ENCODE measurements around the gene DLAT. TPM values are rescaled to one million over a fixed set of nuclear protein-coding genes. Genes with fewer than 3 reads are reported as not detected.
"Not testable (repeated sequence)": the region's sequence is repeated elsewhere in the genome, so short reads cannot be mapped to it uniquely, and the experiment has no call there.

Gene DLAT
- total RNA-seq, 2 donors from 2014 or later = 15.6 to 15.9 TPM

DNA sequence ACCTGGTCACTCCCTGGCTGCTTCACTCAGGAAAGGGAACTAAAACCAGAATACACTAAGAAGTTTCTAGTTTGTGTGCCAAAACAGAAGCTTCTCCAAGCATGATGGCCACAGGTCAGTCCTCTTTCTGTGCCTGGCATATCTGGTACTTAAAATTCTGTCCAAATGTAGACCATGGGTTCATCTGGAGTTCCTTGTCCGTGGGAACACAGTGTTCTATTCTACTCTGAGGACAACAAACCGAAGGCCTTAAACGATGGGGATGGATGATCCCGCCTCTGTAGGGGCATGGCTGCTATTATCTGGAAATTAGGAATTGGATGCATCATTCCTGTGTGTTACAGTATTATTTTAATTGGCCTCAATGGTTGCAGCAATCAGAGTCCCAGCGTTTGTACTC lies 6.1 kb upstream of the DLAT start:
- no peaks in the 10 kb centered on the region for H3K9me3 ChIP-seq
- H3K27me3 ChIP-seq (replicated peaks; ENCODE audit: insufficient read depth) = no peaks in the 10 kb centered on the region
- TF ChIP-seq, protein P1, sequence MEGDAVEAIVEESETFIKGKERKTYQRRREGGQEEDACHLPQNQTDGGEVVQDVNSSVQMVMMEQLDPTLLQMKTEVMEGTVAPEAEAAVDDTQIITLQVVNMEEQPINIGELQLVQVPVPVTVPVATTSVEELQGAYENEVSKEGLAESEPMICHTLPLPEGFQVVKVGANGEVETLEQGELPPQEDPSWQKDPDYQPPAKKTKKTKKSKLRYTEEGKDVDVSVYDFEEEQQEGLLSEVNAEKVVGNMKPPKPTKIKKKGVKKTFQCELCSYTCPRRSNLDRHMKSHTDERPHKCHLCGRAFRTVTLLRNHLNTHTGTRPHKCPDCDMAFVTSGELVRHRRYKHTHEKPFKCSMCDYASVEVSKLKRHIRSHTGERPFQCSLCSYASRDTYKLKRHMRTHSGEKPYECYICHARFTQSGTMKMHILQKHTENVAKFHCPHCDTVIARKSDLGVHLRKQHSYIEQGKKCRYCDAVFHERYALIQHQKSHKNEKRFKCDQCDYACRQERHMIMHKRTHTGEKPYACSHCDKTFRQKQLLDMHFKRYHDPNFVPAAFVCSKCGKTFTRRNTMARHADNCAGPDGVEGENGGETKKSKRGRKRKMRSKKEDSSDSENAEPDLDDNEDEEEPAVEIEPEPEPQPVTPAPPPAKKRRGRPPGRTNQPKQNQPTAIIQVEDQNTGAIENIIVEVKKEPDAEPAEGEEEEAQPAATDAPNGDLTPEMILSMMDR (IDR thresholded peaks at IDR 0.05) = no peak
- DNase-seq (ENCODE audit: low spot score) (no peak), ATAC-seq (ENCODE audit: insufficient number of reproducible peaks, low FRiP score, low read depth) (no peak)
- no peak overlapping the region for H3K4me3 ChIP-seq
- peaks cover 24% of the 10 kb centered on the region for H3K36me3 ChIP-seq
- peak overlapping the region; percentile 66 to 82 for H3K27ac ChIP-seq
- peaks cover 14 to 29% of the 10 kb centered on the region in 2 donors for H3K4me1 ChIP-seq (ENCODE audit: control insufficient read depth in 1 of 2, low read depth in 2 of 2)

DNA sequence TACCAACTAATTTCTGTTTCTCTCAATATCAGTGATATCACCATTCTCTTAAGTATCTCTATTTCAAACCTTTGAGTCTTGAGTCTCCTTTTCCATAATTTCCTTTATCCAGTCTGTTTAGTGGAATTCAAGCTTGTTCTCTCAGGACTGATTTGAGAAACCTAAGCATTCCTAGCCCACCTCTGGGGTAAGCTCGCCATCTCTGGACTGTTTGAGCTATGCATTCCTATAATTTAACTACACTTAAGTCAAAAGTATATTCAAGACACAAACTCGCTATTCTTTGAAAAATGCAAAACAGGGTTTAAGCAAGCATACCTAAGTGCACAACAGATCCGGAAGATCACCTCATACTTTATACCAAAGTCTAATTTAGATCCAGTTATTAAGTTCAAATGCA lies 2.1 kb upstream of the DLAT start:
- peaks cover 24% of the 10 kb centered on the region for H3K36me3 ChIP-seq
- H3K4me3 ChIP-seq = no peak overlapping the region
- no peaks in the 10 kb centered on the region for H3K27me3 ChIP-seq (replicated peaks; ENCODE audit: insufficient read depth)
- TF ChIP-seq, protein P1 (IDR thresholded peaks at IDR 0.05) = no peak
- DNase-seq (ENCODE audit: low spot score) (no peak), ATAC-seq (ENCODE audit: insufficient number of reproducible peaks, low FRiP score, low read depth) (no peak)
- no peak overlapping the region for H3K27ac ChIP-seq
- H3K9me3 ChIP-seq = no peaks in the 10 kb centered on the region
- peaks cover 3 to 17% of the 10 kb centered on the region in 2 donors for H3K4me1 ChIP-seq (ENCODE audit: control insufficient read depth in 1 of 2, low read depth in 2 of 2)

DNA sequence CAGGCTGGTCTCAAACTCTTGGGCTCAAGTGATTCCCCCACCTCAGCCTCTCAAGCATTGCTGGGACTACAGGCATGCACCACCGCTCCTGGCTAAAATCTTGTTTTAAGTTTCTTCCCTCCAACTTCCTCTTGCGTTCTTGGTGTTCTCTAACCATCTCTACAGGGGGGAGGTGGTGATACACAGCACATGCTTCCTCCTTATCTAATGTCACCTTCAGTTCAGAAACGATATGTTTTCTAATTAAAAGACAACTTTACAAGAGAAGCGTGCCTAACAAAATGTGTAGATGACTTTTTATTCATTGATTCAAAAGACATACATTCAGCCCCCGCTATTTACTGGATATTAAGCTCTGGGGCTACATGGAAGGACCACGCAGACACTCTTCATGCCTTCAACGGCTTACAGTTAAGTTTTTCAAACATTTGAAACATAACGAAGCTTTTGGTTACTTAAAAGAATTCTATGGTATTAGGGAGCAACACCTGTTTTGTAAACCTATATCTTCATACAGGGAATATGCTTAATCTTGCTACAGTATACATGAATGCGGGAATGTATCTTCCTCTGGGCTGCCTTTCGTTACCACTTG lies 933 bp upstream of the DLAT start:
- H3K27me3 ChIP-seq (replicated peaks; ENCODE audit: insufficient read depth) = no peaks in the 10 kb centered on the region
- DNase-seq (ENCODE audit: low spot score) = no peak
- TF ChIP-seq, protein P1 (IDR thresholded peaks at IDR 0.05) = no peak
- H3K27ac ChIP-seq = peak overlapping the region; percentile 87 to 95
- H3K9me3 ChIP-seq = no peaks in the 10 kb centered on the region
- H3K36me3 ChIP-seq = peaks cover 20% of the 10 kb centered on the region
- no peak for ATAC-seq (ENCODE audit: insufficient number of reproducible peaks, low FRiP score, low read depth)
- peak overlapping the region; percentile 97 for H3K4me3 ChIP-seq
- H3K4me1 ChIP-seq (ENCODE audit: control insufficient read depth in 1 of 2, low read depth in 2 of 2) = peaks cover 3 to 13% of the 10 kb centered on the region in 2 donors

DNA sequence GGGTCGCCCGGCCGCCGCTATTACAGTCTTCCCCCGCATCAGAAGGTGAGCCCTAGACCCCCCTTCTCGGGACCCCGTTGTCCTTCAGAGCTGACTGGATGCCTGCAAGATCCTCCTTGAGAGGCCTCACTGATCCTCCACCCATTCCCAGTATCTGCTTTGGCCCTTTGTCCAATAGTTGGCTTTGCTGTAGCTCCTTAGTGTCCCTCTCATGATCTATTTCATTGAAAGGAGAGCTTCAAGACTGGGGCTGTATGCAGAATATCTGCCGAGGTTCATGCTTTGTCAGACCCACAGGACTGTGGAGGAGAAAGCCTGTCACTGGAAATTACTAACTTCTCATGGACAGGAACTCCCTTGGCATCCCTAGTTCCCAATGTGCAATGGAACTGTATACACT lies 499 bp downstream of the DLAT start:
- DNase-seq (ENCODE audit: low spot score) (no peak), ATAC-seq (ENCODE audit: insufficient number of reproducible peaks, low FRiP score, low read depth) (no peak)
- H3K4me1 ChIP-seq (ENCODE audit: control insufficient read depth in 1 of 2, low read depth in 2 of 2) = peaks cover 3 to 13% of the 10 kb centered on the region in 2 donors
- peak overlapping the region; percentile 97 for H3K4me3 ChIP-seq
- peaks cover 15% of the 10 kb centered on the region for H3K36me3 ChIP-seq
- H3K27me3 ChIP-seq (replicated peaks; ENCODE audit: insufficient read depth) = no peaks in the 10 kb centered on the region
- no peaks in the 10 kb centered on the region for H3K9me3 ChIP-seq
- H3K27ac ChIP-seq = peak overlapping the region; percentile 87 to 95
- TF ChIP-seq, protein P1 (IDR thresholded peaks at IDR 0.05) = no peak

DNA sequence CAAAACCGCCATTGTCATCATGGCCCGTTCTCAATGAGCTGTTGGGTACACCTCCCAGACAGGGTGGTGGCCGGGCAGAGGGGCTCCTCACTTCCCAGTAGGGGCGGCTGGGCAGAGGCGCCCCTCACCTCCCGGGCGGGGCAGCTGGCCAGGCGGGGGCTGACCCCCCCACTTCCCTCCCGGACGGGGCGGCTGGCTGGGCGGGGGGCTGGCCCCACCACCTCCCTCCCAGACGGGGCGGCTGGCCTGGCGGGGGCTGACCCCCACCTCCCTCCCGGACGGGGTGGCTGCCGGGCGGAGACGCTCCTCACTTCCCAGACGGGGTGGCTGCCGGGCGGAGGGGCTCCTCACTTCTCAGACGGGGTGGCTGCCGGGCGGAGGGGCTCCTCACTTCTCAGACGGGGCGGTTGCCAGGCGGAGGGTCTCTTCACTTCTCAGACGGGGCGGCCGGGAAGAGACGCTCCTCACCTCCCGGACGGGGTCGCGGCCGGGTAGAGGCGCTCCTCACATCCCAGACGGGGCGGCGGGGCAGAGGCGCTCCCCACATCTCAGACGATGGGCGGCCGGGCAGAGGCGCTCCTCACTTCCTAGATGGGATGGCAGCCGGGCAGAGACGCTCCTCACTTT lies 1.7 kb downstream of the DLAT start:
- ATAC-seq (ENCODE audit: insufficient number of reproducible peaks, low FRiP score, low read depth); H3K27me3 ChIP-seq (replicated peaks; ENCODE audit: insufficient read depth); H3K9me3 ChIP-seq; DNase-seq (ENCODE audit: low spot score); H3K4me3 ChIP-seq; H3K27ac ChIP-seq: not testable (repeated sequence)
- H3K4me1 ChIP-seq (ENCODE audit: control insufficient read depth in 1 of 2, low read depth in 2 of 2) = peaks cover 3 to 13% of the 10 kb centered on the region in 2 donors
- H3K36me3 ChIP-seq = peaks cover 12% of the 10 kb centered on the region
